Femur (tissue), 1 donor: ENCODE results near the gene FAM199X.
"Not testable (repeated sequence)": the region's sequence is repeated elsewhere in the genome, so short reads cannot be mapped to it uniquely, and the experiment has no call there.

Experiments
- DNase-seq: peaks from one replicate; pipeline ENCODE4 v3.0.0-alpha.2; 2017

The FAM199X gene

DNA sequence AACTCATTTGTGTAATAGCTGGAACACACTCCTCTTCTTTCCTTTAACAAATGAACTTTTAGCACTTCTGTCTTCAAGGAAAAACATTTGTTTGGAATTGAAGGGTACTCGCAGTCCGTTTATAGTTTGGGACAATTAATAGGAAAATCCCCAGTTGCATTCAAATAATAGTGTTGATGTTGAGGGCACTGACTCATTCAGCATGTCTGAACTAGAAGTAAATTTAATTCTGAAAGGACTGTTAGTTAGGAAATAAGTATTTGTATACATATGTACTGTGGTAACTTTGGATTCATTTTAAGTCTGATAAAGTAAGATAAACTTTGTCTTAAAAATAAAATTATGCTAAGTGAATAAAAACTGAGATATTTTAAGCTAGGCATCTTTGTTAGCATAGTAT, 27.2 kb downstream of the FAM199X start:
- DNase-seq, result no peak

DNA sequence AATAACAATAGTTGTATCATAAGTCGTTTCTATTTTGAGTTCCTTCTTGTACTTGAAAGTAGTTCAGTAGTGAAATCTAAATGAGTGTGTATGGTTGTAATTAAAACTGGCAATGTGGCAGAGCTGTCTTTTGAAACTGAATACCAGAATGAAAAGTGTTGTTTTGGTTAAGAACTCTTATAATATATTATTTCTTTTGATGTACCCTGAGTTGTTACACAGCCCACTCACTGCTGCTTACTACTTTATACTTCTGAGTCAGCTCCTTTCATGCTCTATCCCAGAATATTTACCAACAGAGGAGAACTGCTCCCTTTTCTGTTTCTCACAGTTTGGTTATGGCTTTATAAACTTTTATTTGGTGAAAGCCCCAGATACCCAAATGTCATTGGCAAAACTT, 28.8 kb downstream of the FAM199X start:
- no peak for DNase-seq

DNA sequence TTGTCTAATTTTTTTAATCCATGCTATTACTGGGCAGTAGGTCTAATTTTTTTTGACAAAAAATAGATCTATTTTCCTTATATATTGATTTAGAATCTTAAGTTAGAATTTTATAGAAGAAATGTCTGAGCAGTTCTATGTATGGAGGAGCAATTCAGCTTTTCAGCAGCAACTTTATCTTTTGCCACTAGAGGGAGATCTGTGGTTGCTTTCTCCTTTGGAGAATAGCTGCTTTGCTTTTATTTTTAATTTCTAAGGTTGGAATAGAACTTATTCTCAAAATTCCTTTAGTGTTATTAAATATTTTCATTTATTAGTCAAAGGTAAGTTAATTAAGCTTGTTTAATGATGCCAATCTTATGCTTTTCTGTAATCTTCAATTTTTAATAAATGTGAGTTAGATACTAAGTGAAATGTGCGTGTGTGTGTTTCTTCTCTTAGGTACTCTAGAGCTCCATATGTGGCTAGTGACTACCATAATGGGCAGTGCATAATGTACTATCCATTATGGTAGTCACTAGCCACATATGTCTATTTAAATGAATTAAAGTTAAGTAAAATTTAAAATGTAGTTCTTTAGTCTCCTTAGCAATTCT, 29.3 kb downstream of the FAM199X start:
- no peak for DNase-seq

DNA sequence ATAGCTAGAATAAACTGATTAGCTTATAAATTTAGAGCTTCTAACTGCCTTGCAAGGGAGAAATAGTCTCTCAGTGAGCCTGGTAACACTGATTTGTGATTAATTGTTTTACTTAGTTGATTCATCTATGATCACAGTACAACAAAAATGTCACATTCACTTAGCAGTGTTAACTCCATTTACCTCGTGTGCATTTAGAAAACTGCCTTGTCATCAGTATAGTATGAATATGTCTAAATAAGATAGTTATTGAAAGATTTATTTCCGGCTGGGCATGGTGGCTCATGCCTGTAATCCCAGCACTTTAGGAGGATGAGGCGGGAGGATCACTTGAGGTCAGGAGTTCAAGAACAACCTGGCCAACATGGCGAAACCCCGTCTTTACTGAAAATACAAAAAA, 39.3 kb downstream of the FAM199X start:
- DNase-seq, result no peak

DNA sequence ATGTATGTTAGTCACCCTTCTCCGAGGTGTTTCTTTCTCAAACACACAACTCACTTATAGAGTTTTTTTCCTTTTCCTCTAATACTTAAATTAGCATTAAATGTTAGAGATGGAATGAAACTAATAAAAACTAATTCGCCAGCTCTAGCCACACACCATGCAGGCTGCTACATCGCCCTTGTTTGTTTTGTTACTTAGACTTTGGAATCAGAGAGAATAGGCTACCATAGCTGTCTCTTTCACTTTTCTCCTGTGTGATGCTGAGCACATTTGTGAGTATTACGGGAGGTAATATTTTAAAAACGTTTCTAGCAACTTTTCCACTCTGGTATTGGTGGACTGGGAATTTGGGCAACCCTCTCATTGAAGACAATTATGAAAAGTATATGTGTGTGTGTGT, 44.9 kb downstream of the FAM199X start:
- no peak for DNase-seq

DNA sequence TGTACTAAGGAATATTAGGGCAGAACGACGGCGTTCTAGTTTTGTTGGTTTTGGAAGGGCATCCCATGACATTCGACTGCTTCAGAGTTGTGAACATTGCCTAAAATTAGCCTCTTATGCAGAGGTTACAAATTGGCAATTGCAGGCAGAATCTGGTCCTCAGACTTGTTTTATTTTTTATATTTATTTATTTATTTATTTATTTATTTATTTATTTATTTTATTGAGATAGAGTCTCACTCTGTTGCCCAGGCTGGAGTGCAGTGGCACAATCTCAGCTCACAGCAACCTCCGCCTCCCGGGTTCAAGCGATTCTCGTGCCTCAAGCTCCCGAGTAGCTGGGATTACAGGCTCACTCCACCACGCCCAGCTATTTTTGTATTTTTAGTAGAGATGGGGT, 63.8 kb downstream of the FAM199X start:
- DNase-seq, result not testable (repeated sequence)
